Measurements from ENCODE around the gene FGGY. TPM values are rescaled to one million over a fixed set of nuclear protein-coding genes. Genes with fewer than 3 reads are reported as not detected.

Gene FGGY
- total and polyA plus RNA-seq, 2 donors (not counting 1 experiment from before 2014, with no cell fraction given), result 6.1 to 38.5 TPM

- H3K27ac Mint-ChIP-seq, result no peak overlapping the region
- Histone ChIP-seq H3K27ac (ENCODE audit: low read length in 2 of 2) (no peak overlapping the region), H2AFZ (ENCODE audit: insufficient read depth, low read depth, low read length, poor library complexity, severe bottlenecking) (no peak overlapping the region), H3K9ac (ENCODE audit: low read length) (no peak overlapping the region), H3K36me3 (replicated peaks in 1 of 2; ENCODE audit: control extremely low read depth in 1 of 2, control insufficient read depth in 1 of 2, extremely low read depth in 1 of 2, insufficient read depth in 2 of 2, low read length in 1 of 2) (no peaks in the 10 kb centered on the region), H3K27me3 (replicated peaks in 1 of 4; ENCODE audit: control extremely low read depth in 1 of 4, control insufficient read depth in 3 of 4, insufficient read depth in 4 of 4, low read length in 3 of 4) (no peaks in the 10 kb centered on the region), H3K9me3 (ENCODE audit: control extremely low read depth in 1 of 3, control insufficient read depth in 2 of 3, insufficient read depth in 1 of 3, low read length in 2 of 3) (no peaks in the 10 kb centered on the region), H3K4me1 (ENCODE audit: control insufficient read depth in 2 of 2, insufficient read depth in 2 of 2, low read length in 2 of 2) (no peaks in the 10 kb centered on the region), H3K79me2 (ENCODE audit: control insufficient read depth, insufficient read depth, low read length) (no peaks in the 10 kb centered on the region), H3K4me3 (ENCODE audit: control extremely low read depth in 1 of 5, extremely low read depth in 1 of 5, insufficient read depth in 1 of 5, low read depth in 2 of 5, low read length in 4 of 5) (no peak overlapping the region), H3K4me2 (replicated peaks; ENCODE audit: low read depth, low read length, poor library complexity, severe bottlenecking) (no peak overlapping the region), H4K20me1 (ENCODE audit: control insufficient read depth, insufficient read depth, low read length, poor library complexity, severe bottlenecking) (no peaks in the 10 kb centered on the region)
- H3K4me3 Mint-ChIP-seq, result no peak overlapping the region
- TF ChIP-seq EZH2 (IDR thresholded peaks at IDR 0.05; ENCODE audit: borderline replicate concordance, insufficient read depth, low read depth, low read length, poor library complexity, severe bottlenecking), result no peak
- no peaks in the 10 kb centered on the region for H3K27me3 Mint-ChIP-seq
- ChIA-PET POLR2A (no interaction called here), CTCF (no interaction called here)
- DNase-seq (no peak), ATAC-seq (ENCODE audit: low read depth) (no peak)
- no peaks in the 10 kb centered on the region for H3K9me3 Mint-ChIP-seq (ENCODE audit: insufficient read depth)
- WGBS (ENCODE audit: insufficient coverage), result 98% methylated on average over 5 of the region's 6 CpGs
- H3K4me1 Mint-ChIP-seq, result no peaks in the 10 kb centered on the region
- intact Hi-C loops (cut with micrococcal nuclease), result no loop called here
Measured at GRCh38 chr1:59418363-59419144, 121.7 kb downstream of the FGGY start.

GRCh38 chr1:59419361-59420140 lies 122.7 kb downstream of the FGGY start:
- CTCF ChIA-PET, result interaction anchor here (1.3 kb wide), 1 partner anchor 279 kb away, joined by 3 read pairs; no protein-coding TSS in a partner anchor
- Mint-ChIP-seq H3K4me3 (no peak overlapping the region), H3K9me3 (ENCODE audit: insufficient read depth) (no peaks in the 10 kb centered on the region), H3K27me3 (no peaks in the 10 kb centered on the region), H3K27ac (no peak overlapping the region), H3K4me1 (no peaks in the 10 kb centered on the region)
- ATAC-seq (ENCODE audit: low read depth) (no peak), DNase-seq (no peak)
- Histone ChIP-seq H2AFZ (ENCODE audit: insufficient read depth, low read depth, low read length, poor library complexity, severe bottlenecking) (no peak overlapping the region), H3K4me1 (ENCODE audit: control insufficient read depth in 2 of 2, insufficient read depth in 2 of 2, low read length in 2 of 2) (no peaks in the 10 kb centered on the region), H3K27ac (ENCODE audit: low read length in 2 of 2) (no peak overlapping the region), H3K79me2 (ENCODE audit: control insufficient read depth, insufficient read depth, low read length) (no peaks in the 10 kb centered on the region), H3K9ac (ENCODE audit: low read length) (no peak overlapping the region), H3K27me3 (replicated peaks in 1 of 4; ENCODE audit: control extremely low read depth in 1 of 4, control insufficient read depth in 3 of 4, insufficient read depth in 4 of 4, low read length in 3 of 4) (no peaks in the 10 kb centered on the region), H3K9me3 (ENCODE audit: control extremely low read depth in 1 of 3, control insufficient read depth in 2 of 3, insufficient read depth in 1 of 3, low read length in 2 of 3) (no peaks in the 10 kb centered on the region), H3K4me3 (ENCODE audit: control extremely low read depth in 1 of 5, extremely low read depth in 1 of 5, insufficient read depth in 1 of 5, low read depth in 2 of 5, low read length in 4 of 5) (no peak overlapping the region), H4K20me1 (ENCODE audit: control insufficient read depth, insufficient read depth, low read length, poor library complexity, severe bottlenecking) (no peaks in the 10 kb centered on the region), H3K36me3 (replicated peaks in 1 of 2; ENCODE audit: control extremely low read depth in 1 of 2, control insufficient read depth in 1 of 2, extremely low read depth in 1 of 2, insufficient read depth in 2 of 2, low read length in 1 of 2) (no peaks in the 10 kb centered on the region), H3K4me2 (replicated peaks; ENCODE audit: low read depth, low read length, poor library complexity, severe bottlenecking) (no peak overlapping the region)
- intact Hi-C loops (cut with micrococcal nuclease), result no loop called here
- POLR2A ChIA-PET, result no interaction called here
- 90% methylated on average over 5 of the region's 6 CpGs for WGBS (ENCODE audit: insufficient coverage)
- TF ChIP-seq, protein P1, sequence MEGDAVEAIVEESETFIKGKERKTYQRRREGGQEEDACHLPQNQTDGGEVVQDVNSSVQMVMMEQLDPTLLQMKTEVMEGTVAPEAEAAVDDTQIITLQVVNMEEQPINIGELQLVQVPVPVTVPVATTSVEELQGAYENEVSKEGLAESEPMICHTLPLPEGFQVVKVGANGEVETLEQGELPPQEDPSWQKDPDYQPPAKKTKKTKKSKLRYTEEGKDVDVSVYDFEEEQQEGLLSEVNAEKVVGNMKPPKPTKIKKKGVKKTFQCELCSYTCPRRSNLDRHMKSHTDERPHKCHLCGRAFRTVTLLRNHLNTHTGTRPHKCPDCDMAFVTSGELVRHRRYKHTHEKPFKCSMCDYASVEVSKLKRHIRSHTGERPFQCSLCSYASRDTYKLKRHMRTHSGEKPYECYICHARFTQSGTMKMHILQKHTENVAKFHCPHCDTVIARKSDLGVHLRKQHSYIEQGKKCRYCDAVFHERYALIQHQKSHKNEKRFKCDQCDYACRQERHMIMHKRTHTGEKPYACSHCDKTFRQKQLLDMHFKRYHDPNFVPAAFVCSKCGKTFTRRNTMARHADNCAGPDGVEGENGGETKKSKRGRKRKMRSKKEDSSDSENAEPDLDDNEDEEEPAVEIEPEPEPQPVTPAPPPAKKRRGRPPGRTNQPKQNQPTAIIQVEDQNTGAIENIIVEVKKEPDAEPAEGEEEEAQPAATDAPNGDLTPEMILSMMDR (IDR thresholded peaks at IDR 0.05), result no peak
- TF ChIP-seq EZH2 (IDR thresholded peaks at IDR 0.05; ENCODE audit: borderline replicate concordance, insufficient read depth, low read depth, low read length, poor library complexity, severe bottlenecking), result no peak
